GM18951 (cell line): ENCODE data around the gene MYO9A.

Experiments
- POLR2A ChIP-seq: IDR thresholded peaks from 4 replicates; pipeline ENCODE4 v1.6.1; 2011; ENCODE audit warnings: mild to moderate bottlenecking; ENCODE audit not compliant: insufficient read length, insufficient read depth; ENCODE audit errors: extremely low read depth
- in situ Hi-C: fragments of 300-500 bp; cut with MboI; formaldehyde crosslinking; loops from one replicate; pipeline ENCODE4 v1.12.0; 2022; ENCODE audit warnings: low sequenced_read_pairs, mixed read lengths, inconsistent platforms; ENCODE audit not compliant: unreplicated experiment

Gene MYO9A

DNA sequence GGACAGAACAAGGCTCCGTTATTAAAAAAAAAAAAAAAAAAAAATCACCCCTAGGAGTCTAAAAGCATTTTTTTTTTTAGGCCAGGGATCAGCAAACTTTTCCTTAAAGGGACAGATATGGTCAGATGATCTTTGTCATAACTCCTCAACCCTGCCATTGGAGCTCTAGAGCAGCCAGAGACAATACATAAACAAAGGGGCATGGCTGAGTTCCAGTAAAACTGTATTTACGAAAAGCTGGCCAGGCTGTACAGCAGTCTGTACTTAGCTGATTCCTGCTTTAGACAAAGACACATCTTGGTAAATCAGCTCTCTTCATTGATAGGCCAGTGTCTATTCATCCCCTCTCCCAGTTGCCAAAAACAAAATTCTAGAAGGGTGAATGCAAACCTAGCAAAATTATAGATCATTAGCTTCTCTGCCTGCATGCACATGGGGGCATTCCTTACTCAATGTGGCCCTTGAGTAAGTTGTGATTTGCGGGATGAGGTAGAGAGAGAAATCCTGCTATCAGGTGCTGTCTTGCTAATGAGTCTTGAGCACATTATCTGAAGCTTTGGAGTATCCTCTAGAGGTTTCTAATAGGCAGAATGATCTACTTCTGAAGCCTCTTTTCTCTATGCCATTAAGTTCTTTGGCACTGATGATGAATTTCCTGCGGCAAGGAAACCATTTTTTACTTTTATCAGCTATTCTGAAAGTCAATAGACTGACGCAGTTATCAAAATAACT is 35.5 kb upstream of the MYO9A start:
- TF ChIP-seq POLR2A = no peak
- in situ Hi-C loops = loop anchor here (10.0 kb wide), 1 partner anchor 409 kb away; no protein-coding TSS in a partner anchor

- no peak for TF ChIP-seq POLR2A
- in situ Hi-C loops = no loop called here
These were observed 29.5 kb upstream of the MYO9A start for GRCh38 chr15:72147418-72147817.

- in situ Hi-C loops = no loop called here
These were observed 29.0 kb upstream of the MYO9A start for GRCh38 chr15:72146934-72147333.

GRCh38 chr15:72146221-72146620 is 28.3 kb upstream of the MYO9A start:
- in situ Hi-C loops = no loop called here

More at GRCh38 chr15:72146934-72147333, 29.0 kb upstream of the MYO9A start:
- TF ChIP-seq POLR2A = no peak

DNA sequence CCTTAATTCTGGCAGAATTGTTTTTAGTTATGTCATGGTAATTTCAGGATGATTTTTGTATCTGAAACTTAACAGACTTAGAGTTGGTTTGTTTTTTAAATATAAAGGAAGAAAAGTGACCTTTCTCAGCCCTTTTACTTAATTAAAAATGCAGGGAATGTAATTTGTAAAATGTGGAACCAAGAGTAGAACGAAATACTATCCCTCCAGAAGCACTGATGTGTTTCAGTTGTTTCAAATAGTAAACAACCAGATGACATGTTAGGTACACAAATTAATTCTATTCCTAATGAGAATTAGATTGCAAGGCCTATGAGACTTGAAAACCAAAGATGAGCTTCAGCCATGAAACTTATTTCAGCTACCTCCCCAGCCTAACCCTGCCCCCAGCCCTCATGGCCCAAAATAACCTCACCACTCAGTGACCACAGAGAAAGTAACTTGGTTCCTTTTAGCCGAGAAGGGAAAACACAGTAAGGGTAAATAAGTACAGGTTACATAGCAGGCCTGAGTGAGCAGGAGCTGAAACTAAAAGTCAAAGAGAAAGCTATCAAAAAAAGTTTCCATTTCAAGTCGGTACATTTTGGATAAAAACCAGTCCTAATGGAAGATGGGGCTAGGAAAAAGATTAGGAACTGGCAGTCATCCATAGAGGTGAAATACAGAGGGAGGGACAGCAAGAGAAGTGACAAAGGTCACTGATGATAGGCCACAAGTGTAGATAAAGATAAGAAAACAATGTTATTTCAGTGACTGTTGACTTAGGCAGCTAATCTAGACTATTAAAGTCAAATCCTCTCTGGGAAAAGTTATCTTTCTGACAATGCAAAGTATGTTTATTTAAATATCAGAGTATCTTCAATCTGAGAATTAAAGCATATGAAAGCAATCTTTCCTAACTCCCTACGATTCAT is 23.5 kb upstream of the MYO9A start:
- in situ Hi-C loops = no loop called here
- TF ChIP-seq POLR2A = no peak

More at GRCh38 chr15:72146221-72146620, 28.3 kb upstream of the MYO9A start:
- no peak for TF ChIP-seq POLR2A

DNA sequence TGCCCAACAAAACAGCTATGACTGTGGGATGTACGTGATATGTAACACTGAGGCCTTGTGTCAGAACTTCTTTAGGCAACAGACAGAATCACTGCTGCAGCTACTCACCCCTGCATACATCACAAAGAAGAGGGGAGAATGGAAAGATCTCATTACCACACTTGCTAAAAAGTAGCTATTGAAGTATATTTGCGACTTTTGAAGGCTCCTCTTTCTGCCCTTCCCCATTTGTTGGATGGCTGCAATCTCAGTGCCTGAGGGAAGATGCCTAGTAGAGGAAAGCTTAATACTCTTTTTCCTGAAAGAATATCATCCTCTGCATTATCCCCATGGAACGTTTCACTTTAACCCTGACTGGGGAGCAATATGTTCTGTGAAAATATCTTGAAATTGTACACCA is 22.1 kb upstream of the MYO9A start:
- in situ Hi-C loops = no loop called here
- no peak for TF ChIP-seq POLR2A

DNA sequence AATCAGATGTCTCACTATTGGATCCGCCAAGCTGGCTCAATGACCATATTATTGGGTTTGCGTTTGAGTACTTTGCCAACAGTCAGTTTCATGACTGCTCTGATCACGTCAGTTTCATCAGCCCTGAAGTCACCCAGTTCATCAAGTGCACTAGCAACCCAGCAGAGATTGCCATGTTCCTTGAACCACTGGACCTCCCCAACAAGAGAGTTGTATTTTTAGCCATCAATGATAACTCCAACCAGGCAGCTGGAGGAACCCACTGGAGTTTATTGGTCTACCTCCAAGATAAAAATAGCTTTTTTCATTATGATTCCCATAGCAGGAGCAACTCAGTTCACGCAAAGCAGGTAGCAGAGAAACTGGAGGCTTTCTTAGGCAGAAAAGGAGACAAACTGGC is 21.7 kb upstream of the MYO9A start:
- no peak for TF ChIP-seq POLR2A
- in situ Hi-C loops = no loop called here

GRCh38 chr15:72136170-72137051 is 18.5 kb upstream of the MYO9A start:
- no peak for TF ChIP-seq POLR2A
- in situ Hi-C loops = no loop called here

DNA sequence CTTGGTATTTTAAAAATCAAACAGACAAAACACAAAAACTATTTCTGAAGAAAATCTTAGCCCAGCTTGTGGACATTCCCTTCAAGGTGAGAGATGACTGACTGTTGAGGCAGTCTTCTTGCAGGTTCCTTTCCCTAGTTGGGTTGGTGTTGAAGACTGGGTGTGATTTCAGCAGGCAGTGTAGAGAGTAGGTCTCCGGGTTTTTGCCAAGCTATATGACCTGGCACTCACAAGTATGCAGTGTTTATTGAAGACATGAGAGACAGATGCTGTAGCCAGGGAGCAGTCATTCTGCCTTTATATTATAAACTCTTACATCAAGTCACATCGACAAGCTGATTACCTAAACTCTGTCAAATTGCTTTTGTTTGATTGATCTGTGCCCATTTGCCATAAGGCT is 17.8 kb upstream of the MYO9A start:
- no peak for TF ChIP-seq POLR2A
- in situ Hi-C loops = no loop called here

DNA sequence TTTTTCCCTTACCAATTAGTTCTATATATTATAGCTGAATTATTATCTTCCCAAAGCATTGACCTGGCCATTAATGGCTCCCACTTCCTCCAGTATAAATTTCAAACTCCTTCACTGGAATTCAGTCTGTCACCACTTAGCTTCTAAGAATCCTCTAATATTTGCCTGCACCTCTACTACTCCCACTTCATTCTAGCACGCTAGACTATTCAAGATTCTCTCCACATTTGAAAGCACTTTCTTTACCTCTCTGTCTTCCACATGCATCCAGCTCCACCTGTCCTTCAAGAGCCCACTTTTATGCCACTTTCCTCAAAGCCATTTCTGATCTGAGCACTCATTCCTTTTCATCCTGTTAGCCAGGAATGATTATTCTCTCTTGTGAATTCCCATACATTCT is 15.3 kb upstream of the MYO9A start:
- no peak for TF ChIP-seq POLR2A
- in situ Hi-C loops = no loop called here

- in situ Hi-C loops = no loop called here
- TF ChIP-seq POLR2A = no peak
These were observed 14.0 kb upstream of the MYO9A start for GRCh38 chr15:72131922-72132321.

- in situ Hi-C loops = no loop called here
- TF ChIP-seq POLR2A = no peak
These were observed 12.3 kb upstream of the MYO9A start for GRCh38 chr15:72130272-72130671.

DNA sequence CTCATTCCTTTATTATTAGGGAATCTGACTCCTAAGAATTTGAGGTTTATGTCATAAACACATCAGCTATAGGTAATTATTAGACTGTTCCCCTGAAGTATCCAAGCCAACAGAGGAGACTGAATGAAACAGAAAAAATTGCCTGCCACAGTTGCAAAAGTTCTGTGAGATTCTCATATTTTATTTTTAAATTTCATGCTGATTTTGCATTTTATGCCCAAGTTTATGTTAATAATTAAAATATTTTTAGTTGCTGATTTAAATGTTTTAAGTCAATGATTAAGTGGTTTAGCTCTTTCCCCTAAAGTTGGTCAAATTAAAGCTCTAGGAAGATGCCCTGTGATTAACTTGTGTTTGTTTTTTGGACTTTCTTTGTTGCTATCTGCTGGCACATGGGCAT is 10.4 kb upstream of the MYO9A start:
- TF ChIP-seq POLR2A = no peak
- in situ Hi-C loops = no loop called here
